NCI-H345 (cell line): ENCODE results near the gene SCTR.
A peak's percentile ranks its signal among the peaks of the same experiment; 100 is the strongest.
"Not testable (repeated sequence)": the region's sequence is repeated elsewhere in the genome, so short reads cannot be mapped to it uniquely, and the experiment has no call there.

Experiments used
- DNase-seq: peaks from one replicate; lab custom pipeline; 2025; lab: John Stamatoyannopoulos, UW

The SCTR gene

GRCh38 chr2:119407430-119408220, 116.7 kb downstream of the SCTR start:
- peak; percentile 69 for DNase-seq

GRCh38 chr2:119405151-119405550, 119.1 kb downstream of the SCTR start:
- DNase-seq, result no peak

- DNase-seq, result not testable (repeated sequence)
Measured at GRCh38 chr2:119403618-119404017, 120.7 kb downstream of the SCTR start.

- no peak for DNase-seq
Measured at GRCh38 chr2:119402645-119403560, 121.4 kb downstream of the SCTR start.

GRCh38 chr2:119402106-119402505, 122.2 kb downstream of the SCTR start:
- no peak for DNase-seq

- no peak for DNase-seq
Measured at GRCh38 chr2:119397196-119397595, 127.1 kb downstream of the SCTR start.

GRCh38 chr2:119393971-119394748, 130.1 kb downstream of the SCTR start:
- no peak for DNase-seq
